Right atrium auricular region (tissue), 2 donors: Measurements from ENCODE around the gene TSEN15. TPM values are rescaled to one million over a fixed set of nuclear protein-coding genes. Genes with fewer than 3 reads are reported as not detected.
"Not testable (repeated sequence)": the region's sequence is repeated elsewhere in the genome, so short reads cannot be mapped to it uniquely, and the experiment has no call there.

Experiments used
- DNase-seq: peaks from one replicate; pipeline ENCODE4 v3.0.0-alpha.2; 2019; ENCODE audit warnings: low spot score
- H3K27ac ChIP-seq, 2 donors: fragments of 200-600 bp; sonication (generic); 1 replicate in 1 of 2; 2 replicates in 1 of 2; pipeline ENCODE4 v1.5.1; 2016 to 2019
- H3K27me3 ChIP-seq, 2 donors: fragments of 200-600 bp; sonication (generic); one replicate each; pipeline versions ENCODE4 v1.5.1 to v1.6.0; 2017 to 2019
- H3K36me3 ChIP-seq: fragments of 200-600 bp; sonication (generic); one replicate; pipeline ENCODE4 v1.5.1; 2016
- H3K4me1 ChIP-seq, 2 donors: fragments of 200-600 bp; sonication (generic); one replicate each; pipeline versions ENCODE4 v1.5.1 to v1.6.0; 2017 to 2019
- H3K4me3 ChIP-seq, 2 donors: fragments of 200-600 bp; sonication (generic); 1 replicate in 1 of 2; 2 replicates in 1 of 2; pipeline ENCODE4 v1.5.1; 2017 to 2019; ENCODE audit warnings: mild to moderate bottlenecking in 1 of 2, moderate library complexity in 1 of 2
- H3K9me3 ChIP-seq, 2 donors: fragments of 200-600 bp; sonication (generic); one replicate each; pipeline ENCODE4 v1.5.1; 2019
- total RNA-seq, 2 donors: library from RNA; depleted of rRNA; stranded (reverse); fragments of >200 nt; gene quantifications; one replicate each; pipeline ENCODE4 v1.1.0, GENCODE V29; 2016
- TF ChIP-seq, protein P1 (sequence below), 2 donors: fragments of 200-600 bp; sonication (generic); IDR thresholded peaks; one replicate each; pipeline ENCODE4 v1.5.1; 2019; ENCODE audit warnings: antibody characterized with exemption in 2 of 2

TSEN15 gene
- total RNA-seq, 2 donors from 2014 or later: 18.2 to 42.8 TPM

- no peaks in the 10 kb centered on the region for H3K27me3 ChIP-seq
Measured at GRCh38 chr1:184082541-184083415, 31.2 kb downstream of the TSEN15 start.

DNA sequence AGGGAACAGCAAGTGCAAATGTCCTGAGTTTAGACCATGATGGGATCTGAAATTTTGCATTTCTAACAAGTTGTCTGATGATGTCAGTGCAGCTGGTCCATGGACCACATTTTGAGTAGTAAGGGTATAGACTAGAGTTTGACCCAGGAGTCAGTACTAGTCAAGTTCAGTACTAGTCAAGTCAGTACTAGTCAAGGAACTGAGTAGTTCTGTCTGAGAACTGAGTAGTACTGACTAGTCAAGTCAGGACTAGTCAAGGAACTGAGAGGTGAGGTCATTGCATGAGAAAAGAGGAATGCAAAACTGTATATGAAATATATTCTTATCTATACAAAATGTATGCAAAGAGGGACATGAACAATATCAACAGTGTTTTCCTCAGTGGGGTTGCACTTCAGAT is 34.1 kb downstream of the TSEN15 start:
- Histone ChIP-seq H3K36me3 (no peaks in the 10 kb centered on the region), H3K4me1 (no peaks in the 10 kb centered on the region), H3K27me3 (no peaks in the 10 kb centered on the region), H3K4me3 (no peak overlapping the region), H3K9me3 (no peaks in the 10 kb centered on the region), H3K27ac (no peak overlapping the region)
- TF ChIP-seq, protein P1, sequence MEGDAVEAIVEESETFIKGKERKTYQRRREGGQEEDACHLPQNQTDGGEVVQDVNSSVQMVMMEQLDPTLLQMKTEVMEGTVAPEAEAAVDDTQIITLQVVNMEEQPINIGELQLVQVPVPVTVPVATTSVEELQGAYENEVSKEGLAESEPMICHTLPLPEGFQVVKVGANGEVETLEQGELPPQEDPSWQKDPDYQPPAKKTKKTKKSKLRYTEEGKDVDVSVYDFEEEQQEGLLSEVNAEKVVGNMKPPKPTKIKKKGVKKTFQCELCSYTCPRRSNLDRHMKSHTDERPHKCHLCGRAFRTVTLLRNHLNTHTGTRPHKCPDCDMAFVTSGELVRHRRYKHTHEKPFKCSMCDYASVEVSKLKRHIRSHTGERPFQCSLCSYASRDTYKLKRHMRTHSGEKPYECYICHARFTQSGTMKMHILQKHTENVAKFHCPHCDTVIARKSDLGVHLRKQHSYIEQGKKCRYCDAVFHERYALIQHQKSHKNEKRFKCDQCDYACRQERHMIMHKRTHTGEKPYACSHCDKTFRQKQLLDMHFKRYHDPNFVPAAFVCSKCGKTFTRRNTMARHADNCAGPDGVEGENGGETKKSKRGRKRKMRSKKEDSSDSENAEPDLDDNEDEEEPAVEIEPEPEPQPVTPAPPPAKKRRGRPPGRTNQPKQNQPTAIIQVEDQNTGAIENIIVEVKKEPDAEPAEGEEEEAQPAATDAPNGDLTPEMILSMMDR (IDR thresholded peaks at IDR 0.05): no peak
- no peak for DNase-seq

More at GRCh38 chr1:184082541-184083415, 31.2 kb downstream of the TSEN15 start:
- TF ChIP-seq, protein P1 (IDR thresholded peaks at IDR 0.05): no peak
- no peaks in the 10 kb centered on the region for H3K36me3 ChIP-seq
- no peak overlapping the region for H3K4me3 ChIP-seq
- no peaks in the 10 kb centered on the region for H3K9me3 ChIP-seq
- peaks cover 0 to 16% of the 10 kb centered on the region in 2 donors for H3K4me1 ChIP-seq
- no peak overlapping the region for H3K27ac ChIP-seq
- no peak for DNase-seq

GRCh38 chr1:184088037-184088436 is 36.5 kb downstream of the TSEN15 start:
- Histone ChIP-seq H3K27me3 (no peaks in the 10 kb centered on the region), H3K27ac (no peak overlapping the region), H3K4me1 (no peaks in the 10 kb centered on the region), H3K4me3 (no peak overlapping the region), H3K36me3 (no peaks in the 10 kb centered on the region), H3K9me3 (no peaks in the 10 kb centered on the region)
- TF ChIP-seq, protein P1 (IDR thresholded peaks at IDR 0.05): no peak
- no peak for DNase-seq

DNA sequence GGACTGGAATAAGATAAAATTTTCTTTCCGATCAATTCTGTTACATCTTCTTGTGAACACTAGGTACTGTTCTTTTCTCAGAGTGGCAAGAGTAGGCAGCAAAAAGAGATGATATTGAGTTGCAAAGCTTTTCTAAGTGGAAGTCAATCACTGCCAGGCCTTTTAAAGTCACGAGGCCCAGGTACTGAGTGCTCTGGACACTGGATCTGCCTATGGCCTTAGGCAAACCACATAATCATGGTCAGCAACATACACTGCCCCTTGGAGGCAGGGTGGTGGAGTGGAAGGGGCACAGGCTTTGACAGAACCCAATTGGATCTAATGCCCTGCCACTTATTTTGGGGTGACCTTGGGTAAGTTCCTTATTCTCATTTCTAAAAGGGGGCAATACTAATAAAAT is 41.5 kb downstream of the TSEN15 start:
- DNase-seq: no peak
- TF ChIP-seq, protein P1 (IDR thresholded peaks at IDR 0.05): no peak
- Histone ChIP-seq H3K4me3 (no peak overlapping the region), H3K9me3 (no peaks in the 10 kb centered on the region), H3K27ac (no peak overlapping the region), H3K4me1 (no peaks in the 10 kb centered on the region), H3K27me3 (no peaks in the 10 kb centered on the region), H3K36me3 (no peaks in the 10 kb centered on the region)

- no peak overlapping the region for H3K27ac ChIP-seq
- H3K4me1 ChIP-seq: no peaks in the 10 kb centered on the region
- no peak overlapping the region for H3K4me3 ChIP-seq
- no peaks in the 10 kb centered on the region for H3K36me3 ChIP-seq
- no peak for DNase-seq
- no peaks in the 10 kb centered on the region for H3K27me3 ChIP-seq
- TF ChIP-seq, protein P1 (IDR thresholded peaks at IDR 0.05): no peak
- H3K9me3 ChIP-seq: no peaks in the 10 kb centered on the region
Measured at GRCh38 chr1:184096005-184096404, 44.5 kb downstream of the TSEN15 start.

DNA sequence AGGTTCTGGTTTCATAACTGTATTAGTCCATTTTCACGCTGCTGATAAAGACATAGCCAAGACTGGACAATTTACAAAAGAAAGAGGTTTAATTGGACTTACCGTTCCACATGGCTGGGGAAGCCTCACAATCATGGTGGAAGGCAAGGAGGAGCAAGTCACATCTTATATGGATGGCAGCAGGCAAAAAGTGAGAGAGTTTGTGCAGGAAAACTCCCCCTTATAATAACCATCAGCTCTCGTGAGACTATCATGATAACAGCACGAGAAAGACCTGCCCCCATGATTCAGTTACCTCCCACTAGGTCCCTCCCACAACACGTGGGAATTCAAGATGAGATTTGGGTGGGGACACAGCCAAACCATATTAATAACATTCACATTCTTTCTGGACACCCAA is 45.0 kb downstream of the TSEN15 start:
- H3K9me3 ChIP-seq, H3K27ac ChIP-seq, H3K36me3 ChIP-seq, DNase-seq, H3K4me1 ChIP-seq, H3K4me3 ChIP-seq, H3K27me3 ChIP-seq: not testable (repeated sequence)
